ENCODE measurements around the gene PRMT7. TPM values are rescaled to one million over a fixed set of nuclear protein-coding genes. Genes with fewer than 3 reads are reported as not detected.

PRMT7 gene
- polyA plus RNA-seq, 1 donor (not counting 4 experiments of a cell fraction or from before 2014, with no cell fraction given): 27.4 TPM

- H3K9me1 ChIP-seq (ENCODE audit: control insufficient read depth, extremely low read depth, insufficient read depth, low read length): no peaks in the 10 kb centered on the region
- dilution Hi-C loops (cut with MboI; ENCODE audit: extremely low pct_ligation_motif_present, low sequenced_read_pairs): no loop called here
- H3K4me1 ChIP-seq (ENCODE audit: control insufficient read depth, extremely low read depth, insufficient read depth, low read length): peaks cover 3% of the 10 kb centered on the region
- no peaks in the 10 kb centered on the region for H3K9me3 ChIP-seq (ENCODE audit: control insufficient read depth, low read depth, low read length)
- H3K79me2 ChIP-seq (ENCODE audit: control insufficient read depth, insufficient read depth, low read length): no peaks in the 10 kb centered on the region
- no peak for DNase-seq (ENCODE audit: low read depth, low spot score)
- no peaks in the 10 kb centered on the region for H4K20me1 ChIP-seq (ENCODE audit: control insufficient read depth, extremely low read depth, insufficient read depth, low read length)
- FAIRE-seq: no peak
- no peak overlapping the region for H3K27ac ChIP-seq (ENCODE audit: control insufficient read depth, insufficient read depth, low read length)
- no peaks in the 10 kb centered on the region for H3K36me3 ChIP-seq (ENCODE audit: control insufficient read depth in 2 of 2, extremely low read depth in 1 of 2, insufficient read depth in 2 of 2, low read length in 2 of 2)
- H3K9ac ChIP-seq (ENCODE audit: control insufficient read depth, extremely low read depth, insufficient read depth, low read length): no peak overlapping the region
- H3K27me3 ChIP-seq (ENCODE audit: control insufficient read depth, extremely low read depth, insufficient read depth, low read length): peaks cover 38% of the 10 kb centered on the region
- no peak for TF ChIP-seq CTCF (optimal IDR thresholded peaks at IDR 0.05 in 1 of 3, IDR thresholded peaks at IDR 0.05 in 1 of 3, conservative IDR thresholded peaks at IDR 0.05 in 1 of 3; ENCODE audit: extremely low read depth in 1 of 3, insufficient read depth in 2 of 3, low read length in 3 of 3)
- TF ChIP-seq EZH2 (IDR thresholded peaks at IDR 0.05; ENCODE audit: low read length): no peak
- no peak overlapping the region for H3K4me3 ChIP-seq (ENCODE audit: control insufficient read depth in 2 of 3, extremely low read depth in 1 of 3, insufficient read depth in 2 of 3, low read depth in 1 of 3, low read length in 3 of 3)
- no peak overlapping the region for H3K4me2 ChIP-seq (ENCODE audit: control insufficient read depth, extremely low read depth, insufficient read depth, low read depth, low read length)
- no peak overlapping the region for H2AFZ ChIP-seq (ENCODE audit: control insufficient read depth, low read length)
Measured at GRCh38 chr16:68362947-68363657, 52.3 kb downstream of the PRMT7 start.

- H4K20me1 ChIP-seq (ENCODE audit: control insufficient read depth, extremely low read depth, insufficient read depth, low read length): no peaks in the 10 kb centered on the region
- peaks cover 38% of the 10 kb centered on the region for H3K27me3 ChIP-seq (ENCODE audit: control insufficient read depth, extremely low read depth, insufficient read depth, low read length)
- peaks cover 3% of the 10 kb centered on the region for H3K4me1 ChIP-seq (ENCODE audit: control insufficient read depth, extremely low read depth, insufficient read depth, low read length)
- no peak overlapping the region for H2AFZ ChIP-seq (ENCODE audit: control insufficient read depth, low read length)
- no peak overlapping the region for H3K4me2 ChIP-seq (ENCODE audit: control insufficient read depth, extremely low read depth, insufficient read depth, low read depth, low read length)
- no peaks in the 10 kb centered on the region for H3K9me3 ChIP-seq (ENCODE audit: control insufficient read depth, low read depth, low read length)
- H3K9me1 ChIP-seq (ENCODE audit: control insufficient read depth, extremely low read depth, insufficient read depth, low read length): no peaks in the 10 kb centered on the region
- H3K27ac ChIP-seq (ENCODE audit: control insufficient read depth, insufficient read depth, low read length): no peak overlapping the region
- dilution Hi-C loops (cut with MboI; ENCODE audit: extremely low pct_ligation_motif_present, low sequenced_read_pairs): no loop called here
- DNase-seq (ENCODE audit: low read depth, low spot score): no peak
- peak; percentile 6 for TF ChIP-seq EZH2 (IDR thresholded peaks at IDR 0.05; ENCODE audit: low read length)
- TF ChIP-seq CTCF (optimal IDR thresholded peaks at IDR 0.05 in 1 of 3, IDR thresholded peaks at IDR 0.05 in 1 of 3, conservative IDR thresholded peaks at IDR 0.05 in 1 of 3; ENCODE audit: extremely low read depth in 1 of 3, insufficient read depth in 2 of 3, low read length in 3 of 3): no peak
- no peaks in the 10 kb centered on the region for H3K79me2 ChIP-seq (ENCODE audit: control insufficient read depth, insufficient read depth, low read length)
- FAIRE-seq: no peak
- H3K36me3 ChIP-seq (ENCODE audit: control insufficient read depth in 2 of 2, extremely low read depth in 1 of 2, insufficient read depth in 2 of 2, low read length in 2 of 2): no peaks in the 10 kb centered on the region
- no peak overlapping the region for H3K4me3 ChIP-seq (ENCODE audit: control insufficient read depth in 2 of 3, extremely low read depth in 1 of 3, insufficient read depth in 2 of 3, low read depth in 1 of 3, low read length in 3 of 3)
- H3K9ac ChIP-seq (ENCODE audit: control insufficient read depth, extremely low read depth, insufficient read depth, low read length): no peak overlapping the region
Measured at GRCh38 chr16:68363658-68364521, 53.1 kb downstream of the PRMT7 start.

Data from keratinocyte (primary cell).